H1 (cell line): ENCODE results near the gene RGS3. TPM values are rescaled to one million over a fixed set of nuclear protein-coding genes. Genes with fewer than 3 reads are reported as not detected.

Experiments
- BCL11A ChIP-seq, 2 experiments: IDR thresholded peaks; one replicate each; pipeline ENCODE4 v1.6.1; 2011; ENCODE audit warnings: low read depth in 2 of 2, low read length in 2 of 2, mild to moderate bottlenecking in 2 of 2
- CHD7 ChIP-seq: fragments of 300-600 bp; sonication (generic); IDR thresholded peaks from 2 replicates; pipeline ENCODE4 v1.7.1; 2012; ENCODE audit warnings: low read length, moderate library complexity, mild to moderate bottlenecking, inconsistent platforms; ENCODE audit not compliant: insufficient replicate concordance
- ZNF274 ChIP-seq: IDR thresholded peaks from 2 replicates; pipeline ENCODE4 v1.7.0; 2012; ENCODE audit warnings: low read length, borderline replicate concordance; ENCODE audit errors: extremely low read depth
- polyA plus RNA-seq, 7 experiments: library from polyadenylated mRNA; depleted of rRNA in 3 of 7; stranded (reverse) in 5 of 7; unstranded in 2 of 7; fragments of >200 nt in 5 of 7; fragments of 200-250 nt in 2 of 7; gene quantifications; 1 replicate in 5 of 7; 2 replicates in 1 of 7; 4 replicates in 1 of 7; pipeline versions ENCODE4 v1.2.1 to v1.2.3, GENCODE V29; 2011 to 2013; ENCODE audit warnings: missing spikeins in 2 of 7, mixed read lengths in 2 of 7
- total RNA-seq: library from RNA; stranded (reverse); fragmentation: NEBNext Ultra II Directional; extraction: Animal tissue kit (Norgen Biotek cat#: 25700); gene quantifications from 2 replicates; pipeline ENCODE4 v1.2.1, GENCODE V29; 2021

Gene RGS3
- total and polyA plus RNA-seq, 2 of the 8 experiments (the other 6 are each of a cell fraction or from before 2014, with no cell fraction given): 12.6 to 18.2 TPM

GRCh38 chr9:113514061-113514460, 50.5 kb downstream of the RGS3 start (continued):
- no peak for TF ChIP-seq CHD7
- TF ChIP-seq BCL11A (IDR thresholded peaks at IDR 0.05; ENCODE audit: low read depth in 2 of 2, low read length in 2 of 2): no peak
- TF ChIP-seq ZNF274: no peak
- TF ChIP-seq, all 59 proteins: peak for 0
